Measurements from ENCODE around the gene RAD17. TPM values are rescaled to one million over a fixed set of nuclear protein-coding genes. Genes with fewer than 3 reads are reported as not detected.
"Not testable (repeated sequence)": the region's sequence is repeated elsewhere in the genome, so short reads cannot be mapped to it uniquely, and the experiment has no call there.

RAD17 gene
- polyA plus RNA-seq: 28.6 TPM
- long read RNA-seq, donor 1: 0 reads
- long read RNA-seq, donor 2, partial matches to known transcripts: 9 of 11 reads
- long read RNA-seq, donor 2, other reads (novel, unspliced or antisense): 0 of 11 reads
- long read RNA-seq, donor 3, partial matches to known transcripts: 9 of 13 reads
- long read RNA-seq, donor 3, other reads (novel, unspliced or antisense): 0 of 13 reads
- long read RNA-seq, donor 4: 0 reads
- long read RNA-seq, donor 5, partial matches to known transcripts: 0 of 4 reads
- long read RNA-seq, donor 5, other reads (novel, unspliced or antisense): 0 of 4 reads
- long read RNA-seq, donor 6, partial matches to known transcripts: 0 of 1 reads
- long read RNA-seq, donor 6, other reads (novel, unspliced or antisense): 0 of 1 reads
- long read RNA-seq, donor 7: 0 reads
- long read RNA-seq, donor 8, partial matches to known transcripts: 5 of 8 reads
- long read RNA-seq, donor 8, other reads (novel, unspliced or antisense): 0 of 8 reads
- long read RNA-seq, donor 9, partial matches to known transcripts: 0 of 1 reads
- long read RNA-seq, donor 9, other reads (novel, unspliced or antisense): 0 of 1 reads
- long read RNA-seq, donor 10, partial matches to known transcripts: 0 of 1 reads
- long read RNA-seq, donor 10, other reads (novel, unspliced or antisense): 0 of 1 reads
- long read RNA-seq, donor 11, partial matches to known transcripts: 0 of 3 reads
- long read RNA-seq, donor 11, other reads (novel, unspliced or antisense): 0 of 3 reads

DNA sequence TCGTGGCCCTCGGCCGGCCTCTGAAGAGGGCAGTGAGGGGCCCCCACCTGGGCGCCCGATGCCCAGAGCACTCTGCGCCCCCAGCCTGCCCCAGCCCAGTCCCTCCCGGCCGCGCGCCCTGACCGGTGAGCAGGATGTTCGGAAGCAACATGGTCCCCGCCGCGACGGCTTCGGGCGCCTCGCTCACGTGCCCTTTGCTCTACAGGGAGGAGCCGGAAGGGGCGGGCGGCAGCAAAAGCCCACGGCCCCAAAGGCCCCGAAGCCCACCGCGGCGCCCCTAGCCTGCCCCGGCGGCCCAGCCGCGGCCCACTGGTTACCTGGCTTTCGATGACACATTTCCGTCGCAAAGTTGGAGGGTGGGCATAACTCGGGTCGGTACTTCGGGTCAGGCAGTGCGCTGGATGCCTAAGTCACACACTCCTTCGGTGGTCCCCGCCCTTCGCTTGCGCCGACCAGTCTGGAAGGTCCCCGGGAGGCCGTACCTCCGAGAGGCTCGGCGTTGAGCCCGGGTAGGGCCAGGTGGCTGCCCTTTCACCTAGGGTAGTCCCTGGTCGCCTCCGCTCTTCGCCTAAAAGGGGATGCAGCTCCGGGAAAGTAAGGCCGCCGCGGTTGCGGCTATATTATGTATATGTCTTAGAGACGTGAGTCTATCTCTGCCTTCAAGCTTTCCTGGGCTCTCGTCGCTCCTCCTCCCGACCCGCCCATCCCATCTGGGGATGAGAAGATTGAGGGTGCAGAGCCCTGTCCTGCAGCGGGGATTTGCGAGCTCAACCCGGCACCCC lies at the start of gene RAD17, which contains the start of the genes AK6 and TAF9:
Gene RAD17, plus strand, starts transcription at position 479 of the 782 bp plus-strand sequence. CDS start 2,391 bp downstream, outside the sequence.
Gene AK6, minus strand, starts transcription at position 181 of the 782 bp plus-strand sequence. Its CDS starts 30 bp downstream, at position 151.
Gene TAF9, minus strand, starts transcription at position 181 of the 782 bp plus-strand sequence. CDS start 3,783 bp downstream, outside the sequence.
- Histone ChIP-seq H3K4me3 (ENCODE audit: low read length) (peak within 1 kb of the TSS; percentile 89), H3K27ac (ENCODE audit: low read length) (peak within 1 kb of the TSS; percentile 95)

GRCh38 chr5:69326365-69326764 lies 43.3 kb upstream of the RAD17 start:
- Histone ChIP-seq H3K9me3 (ENCODE audit: control insufficient read depth, low read depth, low read length) (no peaks in the 10 kb centered on the region), H3K27me3 (ENCODE audit: control insufficient read depth, insufficient read depth, low read length) (no peaks in the 10 kb centered on the region), H3K4me1 (ENCODE audit: control insufficient read depth, insufficient read depth, low read length) (peaks cover 12% of the 10 kb centered on the region), H3K4me3 (ENCODE audit: low read length) (no peak overlapping the region), H3K36me3 (ENCODE audit: control insufficient read depth, insufficient read depth, low read length) (no peaks in the 10 kb centered on the region), H3K27ac (ENCODE audit: low read length) (peak overlapping the region; percentile 4)
- WGBS (ENCODE audit: insufficient coverage, low lambda C conversion rate): 78% methylated on average over 1 of the region's 1 CpG
- DNase-seq: peak; percentile 12 to 46

More for the DNA sequence above, at the start of gene RAD17, which contains the start of the genes AK6 and TAF9:
- peak; percentile 92 to 98 for DNase-seq
- Histone ChIP-seq H3K27me3 (ENCODE audit: control insufficient read depth, insufficient read depth, low read length) (no peaks in the 10 kb centered on the region), H3K36me3 (ENCODE audit: control insufficient read depth, insufficient read depth, low read length) (peaks cover 23% of the 10 kb centered on the region), H3K9me3 (ENCODE audit: control insufficient read depth, low read depth, low read length) (no peaks in the 10 kb centered on the region), H3K4me1 (ENCODE audit: control insufficient read depth, insufficient read depth, low read length) (peaks cover 11% of the 10 kb centered on the region)
- no CpG with 5 or more reads among the region's 66 CpGs for WGBS (ENCODE audit: insufficient coverage, low lambda C conversion rate)

GRCh38 chr5:69329905-69330489 lies 39.6 kb upstream of the RAD17 start:
- DNase-seq: no peak
- H3K27ac ChIP-seq (ENCODE audit: low read length): no peak overlapping the region
- no peaks in the 10 kb centered on the region for H3K27me3 ChIP-seq (ENCODE audit: control insufficient read depth, insufficient read depth, low read length)
- H3K4me3 ChIP-seq (ENCODE audit: low read length): no peak overlapping the region
- peaks cover 18% of the 10 kb centered on the region for H3K4me1 ChIP-seq (ENCODE audit: control insufficient read depth, insufficient read depth, low read length)
- WGBS (ENCODE audit: insufficient coverage, low lambda C conversion rate): no CpG with 5 or more reads among the region's 9 CpGs
- peaks cover 8% of the 10 kb centered on the region for H3K9me3 ChIP-seq (ENCODE audit: control insufficient read depth, low read depth, low read length)
- H3K36me3 ChIP-seq (ENCODE audit: control insufficient read depth, insufficient read depth, low read length): no peaks in the 10 kb centered on the region

DNA sequence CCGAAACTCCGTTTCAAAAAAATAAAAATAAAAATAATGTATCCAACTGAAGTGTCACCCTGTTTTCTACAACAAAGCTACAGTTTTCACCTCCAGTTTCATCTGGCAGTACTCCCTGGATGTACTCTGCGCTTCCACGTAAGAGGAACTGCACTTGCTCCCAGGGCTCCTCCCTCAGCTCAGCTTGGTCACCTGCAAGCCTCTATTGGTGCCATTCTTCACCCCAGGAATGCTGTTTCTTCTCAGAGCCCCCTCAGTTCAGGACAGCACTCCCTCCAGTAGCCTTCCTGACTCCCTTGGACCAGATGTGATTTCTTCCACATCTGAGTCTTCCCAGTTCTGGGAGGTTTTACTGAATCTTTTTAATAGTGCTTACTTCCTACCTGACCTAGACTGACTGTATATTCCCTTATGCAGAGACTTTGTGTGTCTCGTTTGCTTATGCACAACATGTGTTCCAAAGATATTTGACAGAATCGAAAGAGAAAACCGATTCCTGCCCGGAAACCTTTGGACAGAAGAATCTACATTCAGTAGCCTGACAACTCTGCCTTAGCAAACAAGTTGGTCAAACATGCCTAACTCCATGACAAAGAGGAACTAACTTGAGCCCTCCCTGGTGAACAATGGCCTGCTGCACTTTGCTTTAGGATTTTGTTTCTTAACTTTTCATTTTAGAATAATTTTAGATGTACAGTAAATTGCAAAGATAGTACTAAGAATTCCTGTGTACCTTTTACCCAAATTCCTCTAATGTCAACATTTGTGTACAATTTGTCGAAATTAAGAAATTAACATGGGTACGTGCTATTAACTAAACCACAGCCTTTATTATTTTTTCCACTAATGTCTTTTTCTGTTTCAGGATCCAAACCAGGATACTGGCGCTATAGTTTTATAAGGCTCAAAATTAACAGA lies 37.8 kb upstream of the RAD17 start:
- H3K4me1 ChIP-seq (ENCODE audit: control insufficient read depth, insufficient read depth, low read length): peaks cover 29% of the 10 kb centered on the region
- peak overlapping the region; percentile 80 for H3K4me3 ChIP-seq (ENCODE audit: low read length)
- H3K9me3 ChIP-seq (ENCODE audit: control insufficient read depth, low read depth, low read length): peaks cover 8% of the 10 kb centered on the region
- no peaks in the 10 kb centered on the region for H3K36me3 ChIP-seq (ENCODE audit: control insufficient read depth, insufficient read depth, low read length)
- H3K27ac ChIP-seq (ENCODE audit: low read length): peak overlapping the region; percentile 97
- peak; percentile 51 to 82 for DNase-seq
- 25% methylated on average over 8 of the region's 11 CpGs for WGBS (ENCODE audit: insufficient coverage, low lambda C conversion rate)
- no peaks in the 10 kb centered on the region for H3K27me3 ChIP-seq (ENCODE audit: control insufficient read depth, insufficient read depth, low read length)

DNA sequence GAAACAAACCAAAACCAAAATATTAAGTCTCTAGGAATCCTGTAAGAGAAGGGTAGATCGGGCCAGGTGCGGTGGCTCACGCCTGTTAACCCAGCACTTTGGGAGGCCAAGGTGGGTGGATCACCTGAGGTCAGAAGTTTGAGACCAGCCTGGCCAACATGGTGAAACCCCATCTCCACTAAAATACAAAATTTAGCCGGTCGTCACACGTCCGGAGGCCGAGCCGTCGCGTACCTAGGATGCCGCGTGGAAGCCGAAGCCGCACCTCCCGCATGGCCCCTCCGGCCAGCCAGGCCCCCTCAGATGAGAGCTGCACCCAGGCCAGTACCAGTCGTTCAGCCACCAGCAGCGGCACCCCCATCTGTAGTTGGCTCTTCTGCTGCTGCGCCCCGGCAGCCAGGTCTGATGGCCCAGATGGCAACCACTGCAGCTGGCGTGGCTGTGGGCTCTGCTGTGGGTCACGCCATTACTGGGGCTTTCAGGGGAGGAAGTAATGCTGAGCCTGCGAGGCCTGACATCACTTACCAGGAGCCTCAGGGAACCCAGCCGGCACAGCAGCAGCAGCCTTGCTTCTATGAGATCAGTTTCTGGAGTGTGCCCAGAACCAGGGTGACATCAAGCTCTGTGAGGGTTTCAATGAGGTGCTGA lies 35.8 kb upstream of the RAD17 start:
- not testable (repeated sequence) for H3K27ac ChIP-seq (ENCODE audit: low read length); DNase-seq; H3K4me3 ChIP-seq (ENCODE audit: low read length); H3K36me3 ChIP-seq (ENCODE audit: control insufficient read depth, insufficient read depth, low read length); H3K27me3 ChIP-seq (ENCODE audit: control insufficient read depth, insufficient read depth, low read length); H3K9me3 ChIP-seq (ENCODE audit: control insufficient read depth, low read depth, low read length)
- no CpG with 5 or more reads among the region's 25 CpGs for WGBS (ENCODE audit: insufficient coverage, low lambda C conversion rate)
- H3K4me1 ChIP-seq (ENCODE audit: control insufficient read depth, insufficient read depth, low read length): peaks cover 25% of the 10 kb centered on the region

DNA sequence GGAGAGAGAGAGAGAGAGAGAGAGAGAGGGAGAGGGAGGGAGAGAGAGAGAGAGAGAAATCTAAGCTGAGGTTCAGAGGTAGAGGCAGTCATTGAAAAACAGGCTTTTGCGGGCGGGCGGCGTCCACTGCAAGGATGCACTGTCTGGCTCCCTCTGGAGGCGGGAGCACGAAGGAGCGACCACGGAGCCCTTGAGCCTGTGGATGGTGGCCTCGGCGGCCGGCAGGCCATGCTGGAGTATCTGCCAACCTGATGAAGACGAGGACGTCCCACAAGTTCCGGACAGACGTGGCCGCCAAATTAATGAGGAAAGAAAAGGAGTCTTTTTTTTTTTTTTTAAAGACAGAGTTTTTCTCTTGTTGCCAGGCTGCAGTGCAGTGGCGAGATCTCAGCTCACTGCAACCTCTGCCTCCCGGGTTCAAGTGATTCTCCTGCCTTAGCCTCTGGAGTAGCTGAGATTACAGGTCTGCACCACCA lies 34.8 kb upstream of the RAD17 start:
- Histone ChIP-seq H3K4me3 (ENCODE audit: low read length) (no peak overlapping the region), H3K27ac (ENCODE audit: low read length) (peak overlapping the region; percentile 70)
- WGBS (ENCODE audit: insufficient coverage, low lambda C conversion rate): no CpG with 5 or more reads among the region's 18 CpGs

GRCh38 chr5:69335341-69335935 lies 34.2 kb upstream of the RAD17 start:
- Histone ChIP-seq H3K4me3 (ENCODE audit: low read length) (no peak overlapping the region), H3K9me3 (ENCODE audit: control insufficient read depth, low read depth, low read length) (peaks cover 8% of the 10 kb centered on the region), H3K4me1 (ENCODE audit: control insufficient read depth, insufficient read depth, low read length) (peaks cover 25% of the 10 kb centered on the region), H3K27me3 (ENCODE audit: control insufficient read depth, insufficient read depth, low read length) (no peaks in the 10 kb centered on the region), H3K36me3 (ENCODE audit: control insufficient read depth, insufficient read depth, low read length) (no peaks in the 10 kb centered on the region), H3K27ac (ENCODE audit: low read length) (peak overlapping the region; percentile 90)
- 20% methylated on average over 1 of the region's 7 CpGs for WGBS (ENCODE audit: insufficient coverage, low lambda C conversion rate)
- DNase-seq: peak; percentile 95 to 97

More for the DNA sequence above, 34.8 kb upstream of the RAD17 start:
- Histone ChIP-seq H3K36me3 (ENCODE audit: control insufficient read depth, insufficient read depth, low read length) (no peaks in the 10 kb centered on the region), H3K27me3 (ENCODE audit: control insufficient read depth, insufficient read depth, low read length) (no peaks in the 10 kb centered on the region), H3K4me1 (ENCODE audit: control insufficient read depth, insufficient read depth, low read length) (peaks cover 25% of the 10 kb centered on the region), H3K9me3 (ENCODE audit: control insufficient read depth, low read depth, low read length) (peaks cover 8% of the 10 kb centered on the region)
- DNase-seq: peak; percentile 63 to 68

GRCh38 chr5:69341520-69342161 lies 28.0 kb upstream of the RAD17 start:
- no peak for DNase-seq
- H3K9me3 ChIP-seq (ENCODE audit: control insufficient read depth, low read depth, low read length): no peaks in the 10 kb centered on the region
- no peaks in the 10 kb centered on the region for H3K27me3 ChIP-seq (ENCODE audit: control insufficient read depth, insufficient read depth, low read length)
- H3K36me3 ChIP-seq (ENCODE audit: control insufficient read depth, insufficient read depth, low read length): no peaks in the 10 kb centered on the region
- no CpG with 5 or more reads among the region's 4 CpGs for WGBS (ENCODE audit: insufficient coverage, low lambda C conversion rate)
- H3K4me1 ChIP-seq (ENCODE audit: control insufficient read depth, insufficient read depth, low read length): peaks cover under 1% of the 10 kb centered on the region
- H3K27ac ChIP-seq (ENCODE audit: low read length): no peak overlapping the region
- no peak overlapping the region for H3K4me3 ChIP-seq (ENCODE audit: low read length)

Measured in large intestine (tissue), 12 donors.